Brain pericyte (primary cell): ENCODE measurements around the gene KARS1.

Experiments
- DNase-seq: peaks from one replicate; pipeline ENCODE4 v3.0.0-alpha.2; 2012; ENCODE audit warnings: low read depth, low spot score

KARS1 gene

DNA sequence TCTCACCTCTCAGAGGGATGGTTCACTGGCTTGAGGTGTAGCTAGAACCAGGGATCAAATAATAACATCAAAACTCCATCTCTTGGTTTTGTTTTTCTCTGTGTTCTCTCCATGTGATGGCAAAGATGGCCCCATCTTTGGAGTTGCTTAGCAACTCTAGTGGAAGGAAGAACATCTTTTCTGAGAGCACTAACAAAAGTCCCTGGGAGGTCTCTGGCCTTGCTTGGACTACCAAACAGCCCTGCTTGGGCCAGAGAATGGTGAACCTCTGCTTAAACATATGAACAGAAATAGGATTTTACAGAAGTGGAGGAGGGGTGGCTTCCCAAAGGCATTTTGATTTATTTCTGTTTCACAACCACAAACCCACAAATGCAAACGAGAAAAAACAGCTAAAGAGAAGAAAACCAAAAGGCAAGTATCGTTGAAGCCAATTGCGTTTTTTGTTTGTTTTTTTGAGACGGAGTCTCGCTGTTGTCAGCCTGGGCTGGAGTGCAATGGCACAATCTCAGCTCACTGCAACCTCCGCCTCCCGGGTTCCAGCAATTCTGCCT, 68.1 kb downstream of the KARS1 start:
- DNase-seq: no peak

DNA sequence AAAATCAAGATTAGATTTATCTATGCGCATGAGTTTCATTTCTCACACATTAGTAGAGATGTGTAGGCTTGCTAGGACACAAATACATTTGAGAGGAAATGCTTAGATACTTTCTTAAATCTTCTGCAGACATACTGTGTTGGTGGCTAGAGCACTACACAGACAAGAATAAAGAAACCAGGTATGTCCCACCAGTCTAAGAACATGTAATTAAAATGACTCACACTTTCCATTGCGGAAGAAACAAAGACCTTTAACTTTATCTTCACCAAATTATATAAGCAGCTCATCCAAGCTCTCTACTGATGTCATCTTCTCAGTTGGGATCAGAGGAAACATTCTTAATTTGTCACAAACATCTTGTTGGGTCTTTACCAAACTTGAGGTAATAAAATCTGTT, 68.7 kb downstream of the KARS1 start:
- DNase-seq: no peak

DNA sequence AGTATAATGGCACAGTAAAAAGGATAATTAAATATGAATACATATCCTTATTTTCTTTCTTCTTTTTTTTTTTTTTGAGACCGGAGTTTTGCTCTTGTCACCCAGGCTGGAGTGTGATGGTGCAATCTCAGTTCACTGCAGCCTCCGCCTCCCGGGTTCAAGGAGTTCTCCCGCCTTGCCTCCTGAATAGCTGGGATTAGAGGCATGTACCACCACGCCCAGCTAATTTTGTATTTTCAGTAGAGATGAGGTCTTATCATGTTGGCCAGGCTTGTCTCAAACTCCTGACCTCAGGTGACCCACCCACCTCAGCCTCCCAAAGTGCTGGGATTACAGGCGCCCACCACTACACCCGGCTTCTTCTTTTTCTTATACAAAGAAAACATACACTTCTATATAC, 69.3 kb downstream of the KARS1 start:
- no peak for DNase-seq
